Neural cell (in vitro differentiated cells): ENCODE measurements around the gene PAX3. TPM values are rescaled to one million over a fixed set of nuclear protein-coding genes. Genes with fewer than 3 reads are reported as not detected.

Experiments
- H2AFZ ChIP-seq: fragments of 200-600, 300-800 bp; sonication (generic), shearing (Covaris generic); 2 replicates; pipeline ENCODE4 v1.6.0; 2014; ENCODE audit warnings: low read depth, mild to moderate bottlenecking, antibody characterized with exemption, low read length, moderate library complexity
- H3F3A ChIP-seq: fragments of 200-600 bp; shearing (Covaris generic); 2 replicates; pipeline ENCODE4 v1.6.1; 2016; ENCODE audit warnings: mild to moderate bottlenecking, moderate library complexity, mixed read lengths, antibody characterized with exemption, low read length; ENCODE audit not compliant: insufficient read depth, poor library complexity, severe bottlenecking
- H3K27ac ChIP-seq: fragments of 200-600, 300-800 bp; sonication (generic), shearing (Covaris generic); 2 replicates; pipeline ENCODE4 v1.5.1; 2014; ENCODE audit warnings: mild to moderate bottlenecking, low read length, moderate library complexity
- H3K27me3 ChIP-seq: fragments of 300-800, 200-600 bp; sonication (generic), shearing (Covaris generic); 2 replicates; pipeline ENCODE4 v1.6.0; 2014; ENCODE audit warnings: mild to moderate bottlenecking, low read depth, low read length, moderate library complexity; ENCODE audit not compliant: insufficient read depth
- H3K36me3 ChIP-seq: fragments of 300-800, 200-600 bp; sonication (generic), shearing (Covaris generic); 2 replicates; pipeline ENCODE4 v1.5.1; 2014; ENCODE audit warnings: mild to moderate bottlenecking, antibody characterized with exemption, low read length, moderate library complexity; ENCODE audit not compliant: insufficient read depth
- H3K4me2 ChIP-seq: fragments of 300-800, 200-600 bp; sonication (generic), shearing (Covaris generic); 2 replicates; pipeline ENCODE4 v1.6.0; 2014; ENCODE audit warnings: mild to moderate bottlenecking, low read length
- H3K4me3 ChIP-seq: fragments of 300-800, 200-600 bp; sonication (generic), shearing (Covaris generic); 2 replicates; pipeline ENCODE4 v1.5.1; 2014; ENCODE audit warnings: mild to moderate bottlenecking, low read length, moderate library complexity
- H3K79me2 ChIP-seq: fragments of 200-600 bp; shearing (Covaris generic); replicated peaks from 2 replicates; pipeline ENCODE4 v1.6.0; 2014; ENCODE audit warnings: mild to moderate bottlenecking, low read length, moderate library complexity; ENCODE audit not compliant: insufficient read depth
- H3K9ac ChIP-seq: fragments of 300-800, 200-600 bp; sonication (generic), shearing (Covaris generic); 2 replicates; pipeline ENCODE4 v1.6.1; 2016; ENCODE audit warnings: mild to moderate bottlenecking, low read length, mixed read lengths
- H3K9me2 ChIP-seq: fragments of 200-600 bp; shearing (Covaris generic); 2 replicates; pipeline ENCODE4 v1.6.1; 2016; ENCODE audit warnings: mild to moderate bottlenecking, low read length, mixed read lengths; ENCODE audit not compliant: insufficient read depth
- H3K9me3 ChIP-seq: fragments of 200-600, 300-800 bp; sonication (generic), shearing (Covaris generic); 2 replicates; pipeline ENCODE4 v1.6.1; 2016; ENCODE audit warnings: mild to moderate bottlenecking, mixed run types, low read length, moderate library complexity, mixed read lengths
- H4K20me1 ChIP-seq: fragments of 200-600 bp; shearing (Covaris generic); 2 replicates; pipeline ENCODE4 v1.6.1; 2016; ENCODE audit warnings: mild to moderate bottlenecking, mixed run types; ENCODE audit not compliant: insufficient read depth
- CTCF ChIP-seq: fragments of 450-650 bp; IDR thresholded peaks from 2 replicates; pipeline ENCODE4 v1.5.1; 2014; ENCODE audit warnings: antibody characterized with exemption, mild to moderate bottlenecking, moderate library complexity; ENCODE audit not compliant: poor library complexity, severe bottlenecking
- EP300 ChIP-seq: fragments of 450-650 bp; conservative IDR thresholded peaks from 2 replicates; pipeline ENCODE4 v1.6.1; 2014; ENCODE audit warnings: antibody characterized with exemption, mild to moderate bottlenecking, moderate library complexity; ENCODE audit not compliant: poor library complexity, severe bottlenecking
- EZH2 ChIP-seq: fragments of 200-600, 300-800 bp; shearing (Covaris generic), sonication (generic); IDR thresholded peaks from 2 replicates; pipeline ENCODE4 v1.6.1; 2014; ENCODE audit warnings: antibody characterized with exemption, low read length, borderline replicate concordance, mild to moderate bottlenecking; ENCODE audit not compliant: insufficient read depth, poor library complexity, severe bottlenecking
- MXI1 ChIP-seq: fragments of 450-650 bp; conservative IDR thresholded peaks from 2 replicates; pipeline ENCODE4 v1.6.1; 2014; ENCODE audit warnings: antibody characterized with exemption, mild to moderate bottlenecking; ENCODE audit not compliant: poor library complexity, severe bottlenecking
- POLR2AphosphoS5 ChIP-seq: IDR thresholded peaks from 2 replicates; pipeline ENCODE4 v1.6.1; 2012
- RAD21 ChIP-seq: fragments of 450-650 bp; conservative IDR thresholded peaks from 2 replicates; pipeline ENCODE4 v1.6.1; 2014; ENCODE audit warnings: antibody characterized with exemption, mild to moderate bottlenecking, moderate library complexity
- SMC3 ChIP-seq: fragments of 450-650 bp; conservative IDR thresholded peaks from 2 replicates; pipeline ENCODE4 v1.6.1; 2014; ENCODE audit warnings: antibody characterized with exemption, mild to moderate bottlenecking, moderate library complexity; ENCODE audit not compliant: poor library complexity
- TAF1 ChIP-seq: IDR thresholded peaks from 2 replicates; pipeline ENCODE4 v1.6.1; 2012; ENCODE audit warnings: low read depth
- polyA plus RNA-seq: library from polyadenylated mRNA; depleted of rRNA; stranded (reverse); fragments of >200 nt; gene quantifications from 2 replicates; pipeline ENCODE4 v1.2.3, GENCODE V29; 2014
- TF ChIP-seq, protein P1 (sequence below): IDR thresholded peaks from 2 replicates; pipeline ENCODE4 v1.6.1; 2012; ENCODE audit warnings: borderline replicate concordance

The PAX3 gene
- polyA plus RNA-seq, 1 donor from 2014 or later: not detected

GRCh38 chr2:222333397-222333796 lies 34.6 kb upstream of the PAX3 start:
- peaks cover 3% of the 10 kb centered on the region for H3K9me3 ChIP-seq
- no peak overlapping the region for H3K9ac ChIP-seq
- H3K27ac ChIP-seq: no peak overlapping the region
- no peaks in the 10 kb centered on the region for H3K27me3 ChIP-seq
- no peaks in the 10 kb centered on the region for H3K9me2 ChIP-seq
- H3K36me3 ChIP-seq: no peaks in the 10 kb centered on the region
- no peak overlapping the region for H3K4me2 ChIP-seq
- H4K20me1 ChIP-seq: no peaks in the 10 kb centered on the region
- no peak overlapping the region for H2AFZ ChIP-seq
- H3K4me3 ChIP-seq: no peak overlapping the region
- TF ChIP-seq POLR2AphosphoS5 (no peak), EZH2 (no peak), CTCF (no peak), RAD21 (no peak), SMC3 (no peak), EP300 (no peak)
- TF ChIP-seq, protein P1, sequence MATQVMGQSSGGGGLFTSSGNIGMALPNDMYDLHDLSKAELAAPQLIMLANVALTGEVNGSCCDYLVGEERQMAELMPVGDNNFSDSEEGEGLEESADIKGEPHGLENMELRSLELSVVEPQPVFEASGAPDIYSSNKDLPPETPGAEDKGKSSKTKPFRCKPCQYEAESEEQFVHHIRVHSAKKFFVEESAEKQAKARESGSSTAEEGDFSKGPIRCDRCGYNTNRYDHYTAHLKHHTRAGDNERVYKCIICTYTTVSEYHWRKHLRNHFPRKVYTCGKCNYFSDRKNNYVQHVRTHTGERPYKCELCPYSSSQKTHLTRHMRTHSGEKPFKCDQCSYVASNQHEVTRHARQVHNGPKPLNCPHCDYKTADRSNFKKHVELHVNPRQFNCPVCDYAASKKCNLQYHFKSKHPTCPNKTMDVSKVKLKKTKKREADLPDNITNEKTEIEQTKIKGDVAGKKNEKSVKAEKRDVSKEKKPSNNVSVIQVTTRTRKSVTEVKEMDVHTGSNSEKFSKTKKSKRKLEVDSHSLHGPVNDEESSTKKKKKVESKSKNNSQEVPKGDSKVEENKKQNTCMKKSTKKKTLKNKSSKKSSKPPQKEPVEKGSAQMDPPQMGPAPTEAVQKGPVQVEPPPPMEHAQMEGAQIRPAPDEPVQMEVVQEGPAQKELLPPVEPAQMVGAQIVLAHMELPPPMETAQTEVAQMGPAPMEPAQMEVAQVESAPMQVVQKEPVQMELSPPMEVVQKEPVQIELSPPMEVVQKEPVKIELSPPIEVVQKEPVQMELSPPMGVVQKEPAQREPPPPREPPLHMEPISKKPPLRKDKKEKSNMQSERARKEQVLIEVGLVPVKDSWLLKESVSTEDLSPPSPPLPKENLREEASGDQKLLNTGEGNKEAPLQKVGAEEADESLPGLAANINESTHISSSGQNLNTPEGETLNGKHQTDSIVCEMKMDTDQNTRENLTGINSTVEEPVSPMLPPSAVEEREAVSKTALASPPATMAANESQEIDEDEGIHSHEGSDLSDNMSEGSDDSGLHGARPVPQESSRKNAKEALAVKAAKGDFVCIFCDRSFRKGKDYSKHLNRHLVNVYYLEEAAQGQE: no peak
- no peaks in the 10 kb centered on the region for H3F3A ChIP-seq
- no peaks in the 10 kb centered on the region for H3K79me2 ChIP-seq

DNA sequence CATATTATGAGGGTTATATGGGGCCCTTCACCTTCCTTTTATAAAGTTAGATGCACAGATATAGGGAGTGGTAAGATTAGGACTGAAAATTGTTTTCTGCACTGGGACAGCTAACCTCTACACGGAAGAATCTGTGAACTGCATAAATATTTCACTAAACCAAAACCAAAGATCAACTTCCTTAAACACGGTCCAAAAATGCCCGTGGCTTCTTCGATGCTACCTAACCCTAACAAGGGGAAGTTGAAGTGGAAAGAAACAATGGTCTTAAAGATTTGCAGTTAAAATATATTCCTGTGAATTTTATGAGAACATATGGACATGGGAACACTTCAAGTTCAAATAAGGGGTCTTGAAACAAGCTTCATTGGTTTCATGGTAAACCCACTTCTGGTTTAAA lies 33.3 kb upstream of the PAX3 start:
- Histone ChIP-seq H3F3A (no peaks in the 10 kb centered on the region), H3K79me2 (no peaks in the 10 kb centered on the region), H3K9ac (no peak overlapping the region), H3K9me3 (peaks cover 3% of the 10 kb centered on the region), H3K9me2 (no peaks in the 10 kb centered on the region), H2AFZ (no peak overlapping the region), H3K27ac (no peak overlapping the region), H3K4me2 (no peak overlapping the region), H3K36me3 (no peaks in the 10 kb centered on the region), H3K4me3 (no peak overlapping the region), H4K20me1 (no peaks in the 10 kb centered on the region), H3K27me3 (no peaks in the 10 kb centered on the region)
- TF ChIP-seq POLR2AphosphoS5 (no peak), TAF1 (no peak), EZH2 (no peak), EP300 (no peak), MXI1 (no peak), CTCF (no peak), RAD21 (no peak), SMC3 (no peak)
- TF ChIP-seq, protein P1: no peak
